GM21447 (cell line): Measurements from ENCODE around the gene TAS1R2.

ENCODE experiments used
- ATAC-seq: cut with Tn5 transposase; IDR thresholded peaks from one replicate; pipeline ENCODE4 v1.9.1; 2021; ENCODE audit not compliant: unreplicated experiment

Gene TAS1R2

GRCh38 chr1:18803151-18803791 lies 56.2 kb downstream of the TAS1R2 start:
- ATAC-seq = no peak

GRCh38 chr1:18802231-18802630 lies 57.2 kb downstream of the TAS1R2 start:
- ATAC-seq = no peak

DNA sequence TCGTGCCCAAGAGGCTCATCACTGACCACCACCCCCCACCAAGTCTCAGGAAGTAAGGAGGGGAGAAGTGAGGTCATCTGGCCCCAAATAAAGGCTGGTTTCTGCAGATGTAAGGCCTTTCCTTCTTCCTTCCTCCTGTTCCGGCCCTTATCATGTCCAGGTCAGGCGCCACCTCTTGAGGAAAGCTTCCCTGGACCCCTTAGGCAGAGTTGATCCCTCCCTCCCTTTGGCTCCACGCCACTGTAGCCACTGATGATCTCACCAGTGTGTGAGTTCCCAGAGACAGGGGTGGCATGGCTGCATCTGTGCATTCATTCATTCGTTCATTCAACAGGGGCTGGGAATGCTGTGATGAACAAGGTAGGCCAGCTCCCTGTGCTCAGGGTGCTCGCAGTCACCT lies 59.2 kb downstream of the TAS1R2 start:
- no peak for ATAC-seq

DNA sequence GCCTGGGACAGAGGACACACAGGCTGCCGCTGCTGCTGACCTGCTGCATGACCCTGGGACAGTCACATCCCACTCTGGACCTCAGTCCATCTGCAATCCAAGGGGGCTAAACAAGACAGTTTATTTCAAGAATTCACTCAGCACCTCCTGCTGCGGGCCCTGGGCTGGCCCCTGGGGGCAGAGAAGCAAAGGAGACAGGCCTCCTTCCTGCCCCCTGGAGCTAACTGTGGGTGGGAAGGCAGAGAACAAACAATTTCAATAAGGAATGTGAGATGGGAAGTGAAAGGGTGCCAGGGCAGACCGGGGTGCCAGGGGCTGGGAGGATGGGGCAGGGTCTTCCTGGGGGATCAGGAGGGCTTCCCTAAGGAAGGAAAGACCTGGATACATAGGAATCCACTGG lies 60.0 kb downstream of the TAS1R2 start:
- no peak for ATAC-seq

DNA sequence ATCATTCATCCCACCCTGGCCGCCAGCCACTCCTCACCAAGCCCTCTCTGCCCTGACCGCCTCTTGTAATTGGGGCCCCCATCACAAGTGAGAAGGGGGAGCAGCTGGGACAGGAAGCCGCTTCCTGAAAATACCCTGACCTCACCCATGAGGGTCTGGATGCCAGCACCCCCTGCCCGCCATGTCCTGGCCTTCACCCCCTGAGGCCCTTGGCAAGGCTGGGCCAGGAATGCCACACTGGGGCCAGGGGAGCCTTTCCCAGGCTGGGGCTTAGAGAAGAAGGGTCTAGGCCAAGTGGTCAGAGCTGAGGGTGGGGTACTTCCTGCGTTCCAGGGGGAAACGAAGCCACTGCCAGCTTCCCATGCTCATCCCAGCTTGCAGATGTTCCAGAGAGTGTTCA lies 60.5 kb downstream of the TAS1R2 start:
- ATAC-seq = no peak

GRCh38 chr1:18798533-18798932 lies 60.9 kb downstream of the TAS1R2 start:
- no peak for ATAC-seq

GRCh38 chr1:18796950-18797349 lies 62.5 kb downstream of the TAS1R2 start:
- ATAC-seq = no peak

DNA sequence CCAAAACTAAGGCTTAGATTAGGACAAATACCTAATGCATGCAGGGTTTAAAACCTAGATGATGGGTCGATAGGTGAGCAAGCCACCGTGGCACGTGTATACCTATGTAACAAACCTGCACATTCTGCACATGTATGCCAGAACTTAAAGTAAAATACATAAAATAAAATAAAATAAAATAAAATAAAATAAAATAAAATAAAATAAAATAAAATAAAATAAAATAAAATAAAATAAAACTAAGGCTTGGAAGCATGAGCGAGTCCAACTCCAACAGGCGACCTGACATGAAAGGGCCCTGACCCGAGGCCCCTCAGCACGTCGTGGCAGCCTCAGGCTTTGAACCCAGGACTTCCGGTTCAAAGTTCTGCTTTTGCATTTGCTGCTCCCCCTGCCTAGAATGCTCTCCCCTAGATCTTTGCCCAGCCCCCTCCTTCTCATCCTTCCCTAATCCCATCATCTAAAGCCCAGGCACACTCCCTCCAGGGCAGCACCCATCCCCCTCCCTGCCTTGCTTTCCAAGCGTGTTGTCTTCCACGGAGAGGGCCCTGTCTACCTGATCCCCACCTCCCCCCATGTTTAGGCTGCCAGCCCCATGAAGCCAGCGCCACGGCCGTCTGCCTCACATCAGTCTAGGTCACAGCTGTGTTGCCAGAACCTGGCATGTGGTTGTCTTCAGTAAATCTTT lies 64.3 kb downstream of the TAS1R2 start:
- ATAC-seq = no peak

DNA sequence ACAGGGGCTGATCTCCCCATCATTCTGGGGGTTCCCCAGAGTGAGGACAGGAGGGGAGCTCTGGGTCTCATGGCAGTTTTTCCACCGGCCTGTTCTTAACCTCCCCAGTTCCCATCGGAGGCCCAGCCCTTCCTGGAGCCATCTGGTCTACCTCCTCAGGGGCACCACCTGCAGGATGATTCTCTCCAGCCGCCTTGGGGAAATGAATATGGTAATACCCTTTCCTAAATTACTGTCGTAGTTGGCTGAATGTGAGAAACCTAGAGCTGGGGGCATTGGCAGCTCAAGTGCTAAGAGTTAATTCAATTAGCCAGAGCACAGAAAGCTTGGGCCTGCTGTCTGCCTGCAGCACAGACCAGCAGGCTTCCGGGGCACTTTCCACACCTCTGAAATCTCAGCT lies 64.9 kb downstream of the TAS1R2 start:
- ATAC-seq = no peak

GRCh38 chr1:18794051-18794450 lies 65.4 kb downstream of the TAS1R2 start:
- ATAC-seq = no peak

DNA sequence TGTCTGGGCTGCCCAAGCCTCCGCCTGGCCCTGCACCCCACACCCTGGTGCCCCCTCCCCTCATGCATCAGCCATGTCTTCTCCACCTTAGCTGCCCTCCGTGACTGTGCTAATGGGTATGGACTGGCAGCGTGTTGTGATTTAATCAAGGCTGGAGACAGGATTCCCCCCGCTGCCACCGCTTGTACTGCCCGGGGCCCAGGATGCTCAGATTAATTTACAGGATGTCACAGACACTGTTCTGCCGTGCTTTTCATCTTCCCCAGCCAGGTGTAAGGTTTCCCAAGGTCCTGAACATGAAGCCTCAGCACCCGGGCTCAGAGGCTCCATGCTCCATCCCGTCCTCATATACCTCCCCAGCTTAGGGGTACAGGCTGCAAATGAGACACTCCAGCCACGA lies 66.3 kb downstream of the TAS1R2 start:
- ATAC-seq = no peak

DNA sequence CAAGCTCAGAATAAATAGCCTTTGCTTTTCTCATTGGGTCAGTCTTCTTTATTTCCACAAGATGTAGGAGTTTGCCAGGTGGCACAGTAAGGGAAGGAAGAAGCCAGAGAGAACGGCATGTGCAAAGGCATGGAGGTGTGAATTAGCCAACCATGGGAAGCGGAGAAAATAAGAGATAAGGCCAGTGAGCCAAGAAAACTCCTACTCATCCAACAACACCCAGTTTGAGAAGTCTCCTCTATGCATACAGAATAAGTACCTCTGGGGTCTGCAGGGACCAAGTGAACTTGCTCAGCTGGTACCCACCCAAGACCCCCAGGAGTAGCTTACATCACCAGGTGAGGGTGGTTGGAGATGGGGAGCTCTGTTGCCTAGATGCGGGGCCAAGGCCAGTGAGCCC lies 66.7 kb downstream of the TAS1R2 start:
- no peak for ATAC-seq
